Measurements from ENCODE around the gene UBE4B. TPM values are rescaled to one million over a fixed set of nuclear protein-coding genes. Genes with fewer than 3 reads are reported as not detected.
A peak's percentile ranks its signal among the peaks of the same experiment; 100 is the strongest.
"Not testable (repeated sequence)": the region's sequence is repeated elsewhere in the genome, so short reads cannot be mapped to it uniquely, and the experiment has no call there.

Gene UBE4B
- total and polyA plus RNA-seq, 7 donors: 10.2 to 124 (median 47.8) TPM

GRCh38 chr1:10200620-10201019 is 167.9 kb downstream of the UBE4B start:
- Histone ChIP-seq H3K4me3 (no peak overlapping the region), H3K9me3 (no peaks in the 10 kb centered on the region), H3K27ac (no peak overlapping the region), H3K4me1 (peaks cover 0 to 7% (median 0%) of the 10 kb centered on the region in 4 donors), H3K27me3 (no peaks in the 10 kb centered on the region), H3K36me3 (no peaks in the 10 kb centered on the region)
- 93 to 95% methylated on average over 4 of the region's 4 CpGs for WGBS, 2 donors
- TF ChIP-seq CTCF (IDR thresholded peaks at IDR 0.05) (no peak), EP300 (IDR thresholded peaks at IDR 0.05) (no peak), POLR2AphosphoS5 (IDR thresholded peaks at IDR 0.05) (no peak), POLR2A (IDR thresholded peaks at IDR 0.05) (no peak)
- DNase-seq: no peak
- intact Hi-C loops (cut with DNase I): no loop called here

DNA sequence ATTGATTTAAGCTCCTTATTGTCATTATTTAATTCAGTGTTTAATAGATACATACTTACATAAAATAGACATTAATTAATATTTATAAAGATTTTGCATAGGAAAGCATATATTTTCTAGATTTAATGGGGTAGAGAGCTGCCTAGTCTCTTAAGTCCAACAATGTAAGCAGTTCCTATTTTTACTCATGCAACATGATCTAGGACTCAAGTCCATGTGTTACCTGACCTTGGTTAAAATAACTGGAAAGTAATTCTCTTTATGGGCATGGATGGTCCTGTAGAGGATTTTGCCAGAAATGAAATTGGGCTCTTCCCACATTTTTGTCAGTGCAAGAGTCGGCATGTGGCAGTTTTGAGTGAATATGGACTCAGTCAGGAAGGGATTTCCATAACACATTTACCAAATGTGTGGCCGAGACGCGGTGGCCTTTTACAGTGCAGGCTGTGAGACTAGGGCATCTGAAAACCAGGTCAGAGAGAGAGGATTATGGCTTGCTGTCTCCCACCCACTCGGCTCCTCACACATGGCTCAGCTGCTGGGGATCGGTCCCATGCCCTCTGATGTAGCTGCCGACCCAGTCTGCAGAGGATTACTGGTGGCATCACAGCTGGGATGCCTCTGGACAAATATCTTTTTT is 171.4 kb downstream of the UBE4B start:
- WGBS, 2 donors: 83 to 84% methylated on average over 7 of the region's 7 CpGs
- Histone ChIP-seq H3K4me3 (no peak overlapping the region), H3K27me3 (no peaks in the 10 kb centered on the region), H3K4me1 (peaks cover 0 to 3% (median 1%) of the 10 kb centered on the region in 4 donors), H3K9me3 (no peaks in the 10 kb centered on the region), H3K27ac (no peak overlapping the region), H3K36me3 (no peaks in the 10 kb centered on the region)
- intact Hi-C loops (cut with DNase I): no loop called here
- no peak for DNase-seq
- TF ChIP-seq EP300 (IDR thresholded peaks at IDR 0.05) (no peak), POLR2A (IDR thresholded peaks at IDR 0.05) (no peak), POLR2AphosphoS5 (IDR thresholded peaks at IDR 0.05) (no peak), CTCF (IDR thresholded peaks at IDR 0.05) (no peak)

- H3K27ac ChIP-seq; H3K4me1 ChIP-seq; H3K36me3 ChIP-seq; H3K27me3 ChIP-seq; intact Hi-C loops (cut with DNase I); H3K4me3 ChIP-seq; DNase-seq; H3K9me3 ChIP-seq: not testable (repeated sequence)
- 87 to 91% methylated on average over 14 of the region's 14 CpGs for WGBS, 2 donors
Observed at GRCh38 chr1:10205206-10205605, 172.4 kb downstream of the UBE4B start.

GRCh38 chr1:10207810-10208209 is 175.1 kb downstream of the UBE4B start:
- Histone ChIP-seq H3K4me3 (no peak overlapping the region), H3K27me3 (no peaks in the 10 kb centered on the region), H3K27ac (no peak overlapping the region), H3K4me1 (peaks cover 0 to 23% (median 18%) of the 10 kb centered on the region in 4 donors), H3K36me3 (no peaks in the 10 kb centered on the region), H3K9me3 (no peaks in the 10 kb centered on the region)
- DNase-seq: no peak
- no peak for TF ChIP-seq CTCF (IDR thresholded peaks at IDR 0.05)
- TF ChIP-seq POLR2A (IDR thresholded peaks at IDR 0.05): no peak
- no peak for TF ChIP-seq EP300 (IDR thresholded peaks at IDR 0.05)
- TF ChIP-seq POLR2AphosphoS5 (IDR thresholded peaks at IDR 0.05): no peak
- WGBS, 2 donors: 89 to 92% methylated on average over 3 of the region's 3 CpGs
- intact Hi-C loops (cut with DNase I): no loop called here

DNA sequence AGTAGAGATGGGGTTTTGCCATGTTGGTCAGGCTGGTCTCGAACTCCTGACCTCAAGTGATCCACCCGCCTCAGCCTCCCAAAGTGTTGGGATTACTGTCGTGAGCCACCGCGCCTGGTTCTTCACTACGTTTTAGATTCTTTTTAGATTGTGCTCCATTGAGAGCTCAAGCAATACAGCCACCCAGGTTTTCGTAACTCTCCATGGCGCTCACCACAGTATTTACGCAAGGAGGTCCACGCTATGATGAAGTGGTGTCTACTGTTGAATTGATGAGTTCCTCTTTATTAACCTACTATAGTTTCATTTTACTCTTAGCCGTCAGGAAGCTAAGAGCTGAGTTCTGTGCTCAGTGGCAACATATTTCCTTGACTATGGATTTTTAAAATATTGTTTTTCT is 175.8 kb downstream of the UBE4B start:
- TF ChIP-seq EP300 (IDR thresholded peaks at IDR 0.05) (no peak), POLR2A (IDR thresholded peaks at IDR 0.05) (no peak), CTCF (IDR thresholded peaks at IDR 0.05) (no peak), POLR2AphosphoS5 (IDR thresholded peaks at IDR 0.05) (no peak)
- Histone ChIP-seq H3K27ac (peak overlapping the region; percentile 99 to 100 (median 100)), H3K4me3 (no peak overlapping the region), H3K36me3 (no peaks in the 10 kb centered on the region), H3K9me3 (no peaks in the 10 kb centered on the region), H3K4me1 (peaks cover 0 to 30% (median 25%) of the 10 kb centered on the region in 4 donors), H3K27me3 (no peaks in the 10 kb centered on the region)
- WGBS, 2 donors: 80 to 87% methylated on average over 11 of the region's 11 CpGs
- intact Hi-C loops (cut with DNase I): no loop called here
- no peak for DNase-seq

Measured in sigmoid colon (tissue), 7 donors.